SH-SY5Y (cell line): ENCODE results near the gene CPA5.

ENCODE experiments used
- GATA2 ChIP-seq: IDR thresholded peaks from 2 replicates; pipeline ENCODE4 v1.6.1; 2011; ENCODE audit warnings: mild to moderate bottlenecking, low read depth, low read length
- GATA3 ChIP-seq: IDR thresholded peaks from 2 replicates; pipeline ENCODE4 v1.6.1; 2011; ENCODE audit warnings: low read depth, mild to moderate bottlenecking, low read length, moderate library complexity

DNA sequence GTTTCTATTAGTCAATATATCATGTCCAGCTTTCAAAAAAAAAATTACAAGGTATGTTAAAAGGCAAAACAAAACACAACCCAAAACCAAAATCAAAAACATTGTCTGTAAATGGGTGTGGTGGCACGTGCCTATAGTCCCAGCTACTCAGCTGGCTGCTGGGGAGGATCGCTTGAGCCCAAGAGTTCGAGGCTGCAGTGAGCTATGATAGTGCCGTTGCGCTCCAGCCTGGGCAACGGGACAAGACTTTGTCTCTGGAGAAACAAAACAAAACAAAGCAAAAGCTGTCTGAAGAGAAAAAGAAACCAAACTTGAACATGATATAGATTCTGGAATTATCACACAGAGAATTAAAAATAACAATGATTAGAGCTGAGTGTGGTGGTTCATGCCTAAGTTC lies 10.3 kb upstream of the CPA5 start:
- TF ChIP-seq GATA2 = no peak
- TF ChIP-seq GATA3 = no peak
